K562 (cell line): ENCODE results near the gene FGFRL1. TPM values are rescaled to one million over a fixed set of nuclear protein-coding genes. Genes with fewer than 3 reads are reported as not detected.

Experiments
- ARID1B ChIP-seq: fragments of 450-650 bp; IDR thresholded peaks from 2 replicates; pipeline ENCODE4 v1.6.1; 2016; ENCODE audit warnings: antibody characterized with exemption, mild to moderate bottlenecking, inconsistent platforms
- BHLHE40 ChIP-seq: IDR thresholded peaks from 2 replicates; pipeline ENCODE4 v1.6.1; 2011; ENCODE audit warnings: low read length, improper control_type of control experiment
- DACH1 ChIP-seq: fragments of 450-650 bp; IDR thresholded peaks from 2 replicates; pipeline ENCODE4 v1.6.1; 2018; ENCODE audit not compliant: partially characterized antibody
- GATAD2B ChIP-seq: fragments of 450-650 bp; IDR thresholded peaks from 2 replicates; pipeline ENCODE4 v1.6.1; 2017; ENCODE audit warnings: mild to moderate bottlenecking, borderline replicate concordance
- HMGN3 ChIP-seq: IDR thresholded peaks from 2 replicates; pipeline ENCODE4 v1.6.1; 2011; ENCODE audit warnings: borderline replicate concordance, low read depth, mild to moderate bottlenecking, mixed read lengths, low read length; ENCODE audit not compliant: insufficient read length; ENCODE audit errors: extremely low read depth
- HOXB6 ChIP-seq: fragments of 250-450 bp; sonication (Bioruptor Pico); IDR thresholded peaks from 2 replicates; pipeline ENCODE4 v1.5.1; 2022; ENCODE audit warnings: mild to moderate bottlenecking, borderline replicate concordance
- NFE2L1 ChIP-seq: fragments of 450-650 bp; IDR thresholded peaks from 2 replicates; pipeline ENCODE4 v1.6.1; 2016; ENCODE audit warnings: missing genetic modification characterization, low read depth, mild to moderate bottlenecking, missing compliant biosample characterization, moderate library complexity, borderline replicate concordance
- RAD51 ChIP-seq: fragments of 450-650 bp; IDR thresholded peaks from 2 replicates; pipeline ENCODE4 v1.7.1; 2016; ENCODE audit warnings: low read depth, mild to moderate bottlenecking, borderline replicate concordance
- ZNF584 ChIP-seq: fragments of 200-800 bp; sonication (Bioruptor generic); IDR thresholded peaks from 2 replicates; pipeline ENCODE4 v1.6.1; 2016; ENCODE audit warnings: low read depth, mild to moderate bottlenecking, missing genetic modification characterization, missing compliant biosample characterization
- ZNF766 ChIP-seq: fragments of 200-800 bp; sonication (Bioruptor generic); conservative IDR thresholded peaks from 2 replicates; pipeline ENCODE4 v1.6.1; 2016; ENCODE audit warnings: missing genetic modification characterization, missing compliant biosample characterization
- polyA plus RNA-seq, 8 experiments: library from polyadenylated mRNA; depleted of rRNA in 4 of 8; stranded (reverse) in 5 of 8; unstranded in 3 of 8; fragments of >200 nt; fragmentation: Nextera tagmentation in 2 of 8; fragmentation: Illumina TruSeq in 1 of 8; extraction: Ambion mirVana in 2 of 8; extraction: Trizol in 1 of 8; gene quantifications; 2 replicates each; pipeline versions ENCODE4 v1.2.1 to v1.2.3, GENCODE V29; 2011 to 2014; ENCODE audit warnings: inconsistent platforms in 1 of 8, missing spikeins in 1 of 8
- total RNA-seq, 7 experiments: library from RNA; depleted of rRNA in 6 of 7; stranded (reverse); fragments of >200 nt in 6 of 7; fragmentation: Illumina TruSeq in 2 of 7; extraction: Trizol in 2 of 7; gene quantifications; 2 replicates each; pipeline versions ENCODE4 v1.2.1 to v1.2.3, GENCODE V29; 2011 to 2021; ENCODE audit warnings: low replicate concordance in 1 of 7
- TF ChIP-seq, protein P1 (sequence below): sonication (generic); formaldehyde crosslinking; IDR thresholded peaks from 2 replicates; pipeline ENCODE4 v1.8.0; 2023; ENCODE audit warnings: missing genetic modification reagents, mild to moderate bottlenecking, borderline replicate concordance
- TF ChIP-seq, protein P2 (sequence below): fragments of 200-800 bp; sonication (Bioruptor generic); IDR thresholded peaks from 2 replicates; pipeline ENCODE4 v1.6.1; 2017; ENCODE audit warnings: missing genetic modification characterization, missing compliant biosample characterization
- TF ChIP-seq, protein P3 (sequence below): sonication (generic); formaldehyde crosslinking; IDR thresholded peaks from 2 replicates; pipeline ENCODE4 v1.8.0; 2022; ENCODE audit warnings: mild to moderate bottlenecking, missing genetic modification reagents

FGFRL1 gene
- total and polyA plus RNA-seq, 9 of the 15 experiments (the other 6 are each of a cell fraction or from before 2014, with no cell fraction given) = 0.34 to 49.9 (median 14.6) TPM

DNA sequence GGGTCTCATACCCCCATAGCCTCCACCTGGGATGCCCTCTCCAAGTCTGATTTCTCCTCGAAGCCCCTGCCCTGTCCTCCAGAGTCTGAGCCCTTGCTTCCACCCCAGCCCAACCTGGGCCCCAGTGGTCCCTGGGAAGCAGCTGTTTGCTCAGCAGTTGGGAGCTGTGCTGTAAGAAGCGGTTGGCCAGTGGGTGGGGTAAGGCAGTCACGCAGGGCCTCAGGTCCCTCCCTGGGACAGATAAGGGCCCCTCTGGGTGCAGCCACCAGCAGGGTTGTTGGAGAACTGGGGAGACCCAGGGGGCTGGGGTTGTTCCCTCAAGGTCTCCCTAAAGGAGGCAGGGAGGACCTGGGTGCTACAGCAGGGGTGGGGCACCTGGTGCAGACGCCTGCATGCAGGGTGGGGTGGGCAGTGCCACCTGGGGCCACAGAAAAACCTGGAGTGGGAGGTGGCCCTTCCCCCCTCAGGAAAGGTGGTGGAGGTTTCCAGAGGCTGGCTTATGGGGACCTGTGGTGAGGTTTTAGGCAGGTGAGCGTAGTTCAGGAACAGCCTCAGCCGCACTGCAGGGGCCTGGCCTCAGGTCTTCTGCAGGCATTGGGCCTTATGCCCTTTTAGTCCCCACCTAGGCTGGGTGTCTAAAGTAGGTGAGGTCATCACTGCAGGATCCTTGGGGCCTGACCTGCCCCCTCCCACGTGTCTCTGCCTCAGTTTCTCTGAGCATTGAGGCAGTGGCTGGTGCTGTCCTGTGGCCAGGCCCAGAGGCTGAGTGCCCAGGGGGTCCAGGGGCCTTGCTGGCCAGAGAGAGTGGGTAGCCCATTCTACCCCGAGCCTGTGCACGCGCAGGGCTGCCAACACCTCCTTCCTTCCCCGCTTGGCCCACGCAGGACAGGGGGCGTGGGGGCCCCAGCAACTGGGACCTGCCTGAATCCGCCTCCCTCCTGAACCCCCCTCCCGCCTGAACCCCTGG lies 15.1 kb upstream of the FGFRL1 start (continued):
- TF ChIP-seq, protein P1, sequence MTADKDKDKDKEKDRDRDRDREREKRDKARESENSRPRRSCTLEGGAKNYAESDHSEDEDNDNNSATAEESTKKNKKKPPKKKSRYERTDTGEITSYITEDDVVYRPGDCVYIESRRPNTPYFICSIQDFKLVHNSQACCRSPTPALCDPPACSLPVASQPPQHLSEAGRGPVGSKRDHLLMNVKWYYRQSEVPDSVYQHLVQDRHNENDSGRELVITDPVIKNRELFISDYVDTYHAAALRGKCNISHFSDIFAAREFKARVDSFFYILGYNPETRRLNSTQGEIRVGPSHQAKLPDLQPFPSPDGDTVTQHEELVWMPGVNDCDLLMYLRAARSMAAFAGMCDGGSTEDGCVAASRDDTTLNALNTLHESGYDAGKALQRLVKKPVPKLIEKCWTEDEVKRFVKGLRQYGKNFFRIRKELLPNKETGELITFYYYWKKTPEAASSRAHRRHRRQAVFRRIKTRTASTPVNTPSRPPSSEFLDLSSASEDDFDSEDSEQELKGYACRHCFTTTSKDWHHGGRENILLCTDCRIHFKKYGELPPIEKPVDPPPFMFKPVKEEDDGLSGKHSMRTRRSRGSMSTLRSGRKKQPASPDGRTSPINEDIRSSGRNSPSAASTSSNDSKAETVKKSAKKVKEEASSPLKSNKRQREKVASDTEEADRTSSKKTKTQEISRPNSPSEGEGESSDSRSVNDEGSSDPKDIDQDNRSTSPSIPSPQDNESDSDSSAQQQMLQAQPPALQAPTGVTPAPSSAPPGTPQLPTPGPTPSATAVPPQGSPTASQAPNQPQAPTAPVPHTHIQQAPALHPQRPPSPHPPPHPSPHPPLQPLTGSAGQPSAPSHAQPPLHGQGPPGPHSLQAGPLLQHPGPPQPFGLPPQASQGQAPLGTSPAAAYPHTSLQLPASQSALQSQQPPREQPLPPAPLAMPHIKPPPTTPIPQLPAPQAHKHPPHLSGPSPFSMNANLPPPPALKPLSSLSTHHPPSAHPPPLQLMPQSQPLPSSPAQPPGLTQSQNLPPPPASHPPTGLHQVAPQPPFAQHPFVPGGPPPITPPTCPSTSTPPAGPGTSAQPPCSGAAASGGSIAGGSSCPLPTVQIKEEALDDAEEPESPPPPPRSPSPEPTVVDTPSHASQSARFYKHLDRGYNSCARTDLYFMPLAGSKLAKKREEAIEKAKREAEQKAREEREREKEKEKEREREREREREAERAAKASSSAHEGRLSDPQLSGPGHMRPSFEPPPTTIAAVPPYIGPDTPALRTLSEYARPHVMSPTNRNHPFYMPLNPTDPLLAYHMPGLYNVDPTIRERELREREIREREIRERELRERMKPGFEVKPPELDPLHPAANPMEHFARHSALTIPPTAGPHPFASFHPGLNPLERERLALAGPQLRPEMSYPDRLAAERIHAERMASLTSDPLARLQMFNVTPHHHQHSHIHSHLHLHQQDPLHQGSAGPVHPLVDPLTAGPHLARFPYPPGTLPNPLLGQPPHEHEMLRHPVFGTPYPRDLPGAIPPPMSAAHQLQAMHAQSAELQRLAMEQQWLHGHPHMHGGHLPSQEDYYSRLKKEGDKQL = peak; percentile 89
- no peak for TF ChIP-seq ZNF584 (CRISPR knock-in tag)
- TF ChIP-seq BHLHE40 = peak; percentile 58
- TF ChIP-seq HOXB6 = no peak
- TF ChIP-seq GATAD2B = peak; percentile 50; the same call in 1 of the 2 replicates
- TF ChIP-seq, protein P2, sequence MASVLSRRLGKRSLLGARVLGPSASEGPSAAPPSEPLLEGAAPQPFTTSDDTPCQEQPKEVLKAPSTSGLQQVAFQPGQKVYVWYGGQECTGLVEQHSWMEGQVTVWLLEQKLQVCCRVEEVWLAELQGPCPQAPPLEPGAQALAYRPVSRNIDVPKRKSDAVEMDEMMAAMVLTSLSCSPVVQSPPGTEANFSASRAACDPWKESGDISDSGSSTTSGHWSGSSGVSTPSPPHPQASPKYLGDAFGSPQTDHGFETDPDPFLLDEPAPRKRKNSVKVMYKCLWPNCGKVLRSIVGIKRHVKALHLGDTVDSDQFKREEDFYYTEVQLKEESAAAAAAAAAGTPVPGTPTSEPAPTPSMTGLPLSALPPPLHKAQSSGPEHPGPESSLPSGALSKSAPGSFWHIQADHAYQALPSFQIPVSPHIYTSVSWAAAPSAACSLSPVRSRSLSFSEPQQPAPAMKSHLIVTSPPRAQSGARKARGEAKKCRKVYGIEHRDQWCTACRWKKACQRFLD (CRISPR knock-in tag) = peak; percentile 21
- TF ChIP-seq ARID1B = peak; percentile 64
- TF ChIP-seq NFE2L1 = no peak
- TF ChIP-seq ZNF766 (CRISPR knock-in tag) = peak; percentile 38; the same call in 1 of the 2 replicates
- TF ChIP-seq, protein P3, sequence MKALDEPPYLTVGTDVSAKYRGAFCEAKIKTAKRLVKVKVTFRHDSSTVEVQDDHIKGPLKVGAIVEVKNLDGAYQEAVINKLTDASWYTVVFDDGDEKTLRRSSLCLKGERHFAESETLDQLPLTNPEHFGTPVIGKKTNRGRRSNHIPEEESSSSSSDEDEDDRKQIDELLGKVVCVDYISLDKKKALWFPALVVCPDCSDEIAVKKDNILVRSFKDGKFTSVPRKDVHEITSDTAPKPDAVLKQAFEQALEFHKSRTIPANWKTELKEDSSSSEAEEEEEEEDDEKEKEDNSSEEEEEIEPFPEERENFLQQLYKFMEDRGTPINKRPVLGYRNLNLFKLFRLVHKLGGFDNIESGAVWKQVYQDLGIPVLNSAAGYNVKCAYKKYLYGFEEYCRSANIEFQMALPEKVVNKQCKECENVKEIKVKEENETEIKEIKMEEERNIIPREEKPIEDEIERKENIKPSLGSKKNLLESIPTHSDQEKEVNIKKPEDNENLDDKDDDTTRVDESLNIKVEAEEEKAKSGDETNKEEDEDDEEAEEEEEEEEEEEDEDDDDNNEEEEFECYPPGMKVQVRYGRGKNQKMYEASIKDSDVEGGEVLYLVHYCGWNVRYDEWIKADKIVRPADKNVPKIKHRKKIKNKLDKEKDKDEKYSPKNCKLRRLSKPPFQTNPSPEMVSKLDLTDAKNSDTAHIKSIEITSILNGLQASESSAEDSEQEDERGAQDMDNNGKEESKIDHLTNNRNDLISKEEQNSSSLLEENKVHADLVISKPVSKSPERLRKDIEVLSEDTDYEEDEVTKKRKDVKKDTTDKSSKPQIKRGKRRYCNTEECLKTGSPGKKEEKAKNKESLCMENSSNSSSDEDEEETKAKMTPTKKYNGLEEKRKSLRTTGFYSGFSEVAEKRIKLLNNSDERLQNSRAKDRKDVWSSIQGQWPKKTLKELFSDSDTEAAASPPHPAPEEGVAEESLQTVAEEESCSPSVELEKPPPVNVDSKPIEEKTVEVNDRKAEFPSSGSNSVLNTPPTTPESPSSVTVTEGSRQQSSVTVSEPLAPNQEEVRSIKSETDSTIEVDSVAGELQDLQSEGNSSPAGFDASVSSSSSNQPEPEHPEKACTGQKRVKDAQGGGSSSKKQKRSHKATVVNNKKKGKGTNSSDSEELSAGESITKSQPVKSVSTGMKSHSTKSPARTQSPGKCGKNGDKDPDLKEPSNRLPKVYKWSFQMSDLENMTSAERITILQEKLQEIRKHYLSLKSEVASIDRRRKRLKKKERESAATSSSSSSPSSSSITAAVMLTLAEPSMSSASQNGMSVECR (CRISPR knock-in tag) = peak; percentile 29; the same call in 1 of the 2 replicates
- TF ChIP-seq RAD51 = no peak
- peak; percentile 80 for TF ChIP-seq HMGN3
- peak; percentile 78 for TF ChIP-seq DACH1
